GM18861 (cell line): Measurements from ENCODE around the gene INSIG2.

ENCODE experiments used
- ATAC-seq: cut with Tn5 transposase; IDR thresholded peaks from one replicate; pipeline ENCODE4 v1.9.1; 2021; ENCODE audit not compliant: unreplicated experiment

INSIG2 gene

DNA sequence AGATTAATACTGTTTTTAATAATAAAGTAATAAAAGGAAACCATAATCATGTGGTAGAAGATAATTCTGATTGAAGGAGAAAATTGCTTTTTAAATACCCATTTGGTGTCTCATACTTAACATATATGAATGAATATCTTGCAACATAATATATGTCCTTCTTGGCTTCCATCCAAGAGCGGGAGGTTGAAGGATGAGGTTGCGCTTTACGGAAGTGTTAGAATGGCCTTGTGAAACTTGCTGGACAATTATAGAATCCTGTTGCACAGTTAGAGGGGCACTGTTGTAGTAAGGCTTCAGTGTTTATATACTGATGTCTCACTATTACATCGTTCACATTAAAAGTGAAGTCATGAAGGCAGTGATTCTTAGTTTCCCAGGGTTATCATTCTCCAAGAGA is 9.4 kb downstream of the INSIG2 start:
- no peak for ATAC-seq

DNA sequence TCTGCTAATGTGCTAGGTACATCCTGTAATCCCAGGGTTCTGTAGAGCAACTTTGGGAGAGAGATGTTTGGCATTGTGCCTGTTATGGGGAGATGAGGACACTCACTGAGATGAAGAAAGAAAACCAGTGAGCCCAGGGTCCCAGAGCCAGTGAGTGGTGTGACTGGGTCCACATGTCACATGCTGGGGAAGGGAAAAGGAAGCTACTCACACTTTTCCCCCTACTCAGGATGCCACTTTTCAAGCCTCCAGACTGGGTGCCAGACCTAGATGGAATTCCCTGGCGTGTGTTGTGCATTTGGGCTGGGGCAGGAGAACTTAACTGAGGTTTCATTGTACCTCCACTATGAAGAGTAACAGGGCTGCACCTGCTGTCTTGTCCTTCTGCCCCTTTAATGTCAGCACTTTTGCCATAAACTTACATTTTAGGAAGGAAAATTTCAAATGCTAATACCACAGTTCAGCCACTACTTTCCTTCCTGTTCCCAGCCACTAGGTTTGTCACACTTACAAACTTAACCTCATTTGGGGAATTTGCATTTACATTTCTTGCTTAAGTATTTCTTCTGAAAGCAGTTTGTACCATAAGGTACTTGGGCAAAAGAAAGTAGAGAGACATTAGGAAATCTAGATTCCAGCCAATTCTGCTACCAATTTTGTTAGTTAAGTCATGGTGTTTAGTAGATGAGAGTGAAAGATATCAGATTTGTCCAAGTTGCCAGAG is 10.2 kb downstream of the INSIG2 start:
- ATAC-seq, result no peak

DNA sequence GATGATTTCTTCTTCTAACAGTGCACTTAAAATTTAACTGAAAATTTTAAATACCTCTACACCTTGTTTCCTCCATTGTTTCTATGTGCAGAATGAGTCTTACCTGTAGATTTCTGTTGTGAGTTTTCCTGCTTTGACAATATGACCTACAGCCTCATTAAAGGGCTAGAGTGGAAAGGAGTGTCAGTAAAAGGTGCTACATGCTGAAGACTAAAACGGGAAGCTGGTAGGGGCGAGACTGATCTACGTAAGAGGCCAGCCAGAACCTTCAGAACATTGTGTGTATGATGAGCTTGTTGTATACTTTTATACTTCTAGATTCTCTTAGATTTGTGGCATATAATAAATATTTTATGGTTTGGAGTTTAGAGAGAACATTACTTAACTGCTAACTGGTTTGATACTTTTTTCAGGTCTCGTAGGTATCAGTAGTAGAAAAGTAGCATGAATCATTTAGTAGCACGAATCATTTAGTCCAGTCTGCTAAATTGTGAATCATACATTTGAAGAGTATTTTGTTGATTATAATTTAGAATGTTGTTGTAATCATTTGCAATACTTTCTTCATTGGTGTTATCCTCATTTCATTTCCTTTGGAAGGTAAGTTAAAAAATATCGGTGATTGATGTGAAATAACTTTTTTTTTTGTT is 14.3 kb downstream of the INSIG2 start:
- no peak for ATAC-seq

DNA sequence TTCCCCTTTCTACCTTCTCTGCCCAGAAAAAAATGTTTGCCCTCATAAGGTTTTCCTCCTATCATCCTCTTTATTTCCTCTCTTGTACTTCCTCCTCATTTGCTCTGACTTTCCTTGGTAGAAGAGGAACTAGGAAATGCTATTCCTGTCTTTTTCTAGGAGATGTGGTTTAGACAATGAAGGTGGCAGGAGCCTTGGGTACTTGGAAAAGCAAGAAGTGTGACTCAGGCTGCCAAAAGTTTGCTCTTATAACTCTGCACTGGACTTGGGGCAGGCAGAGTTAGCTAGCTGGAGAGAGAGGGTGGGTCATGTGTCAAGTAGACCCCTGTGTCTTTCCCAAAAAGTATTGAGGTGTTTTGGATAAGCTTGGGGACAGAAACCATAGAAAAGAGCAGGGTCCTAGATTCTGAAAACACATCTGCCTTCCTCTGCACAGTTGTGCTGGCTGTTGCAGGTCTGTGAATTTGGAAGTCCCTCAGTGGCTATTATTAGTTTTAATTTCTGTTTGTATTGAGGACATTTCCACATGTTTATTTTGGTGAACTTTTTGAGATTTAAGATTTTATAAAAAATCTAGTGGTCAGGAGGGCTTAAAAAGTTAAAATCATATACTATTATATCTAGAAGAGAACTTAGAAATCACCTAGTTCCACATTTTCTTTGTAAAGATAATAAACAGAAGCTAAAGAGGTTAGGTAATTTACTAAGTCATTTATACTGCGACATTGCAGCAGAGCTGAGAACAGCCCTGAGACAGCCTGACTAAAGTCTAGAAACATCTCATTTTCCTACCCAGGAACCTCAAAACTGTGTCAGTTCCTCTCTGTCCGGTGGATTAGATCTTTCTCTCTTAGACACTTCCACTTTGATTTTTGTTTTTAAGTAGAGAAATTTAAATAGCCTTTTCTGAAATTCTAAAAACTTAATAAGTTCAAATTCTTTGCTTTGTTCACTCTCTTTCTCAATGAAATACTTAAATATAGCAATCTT is 16.0 kb downstream of the INSIG2 start:
- peak; percentile 96 for ATAC-seq

DNA sequence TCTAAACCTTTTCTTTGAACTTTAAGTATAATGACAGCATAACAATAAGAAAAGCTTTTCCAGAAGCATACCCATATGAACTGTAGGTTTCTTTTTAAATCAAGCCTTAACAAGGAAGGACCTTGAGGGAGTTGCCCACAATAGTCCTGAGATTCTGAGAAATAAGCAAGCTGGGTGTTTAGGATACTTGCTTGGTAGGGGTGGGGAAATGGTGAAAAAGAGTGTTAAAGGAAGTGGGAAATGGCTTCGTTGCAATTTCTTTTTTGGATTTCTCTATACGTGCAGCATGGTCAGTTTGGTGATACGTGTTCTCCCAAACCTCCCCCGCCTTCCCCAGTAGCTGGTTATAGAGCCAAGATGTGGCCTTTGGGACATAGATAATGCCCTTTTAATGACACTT is 17.2 kb downstream of the INSIG2 start:
- no peak for ATAC-seq

DNA sequence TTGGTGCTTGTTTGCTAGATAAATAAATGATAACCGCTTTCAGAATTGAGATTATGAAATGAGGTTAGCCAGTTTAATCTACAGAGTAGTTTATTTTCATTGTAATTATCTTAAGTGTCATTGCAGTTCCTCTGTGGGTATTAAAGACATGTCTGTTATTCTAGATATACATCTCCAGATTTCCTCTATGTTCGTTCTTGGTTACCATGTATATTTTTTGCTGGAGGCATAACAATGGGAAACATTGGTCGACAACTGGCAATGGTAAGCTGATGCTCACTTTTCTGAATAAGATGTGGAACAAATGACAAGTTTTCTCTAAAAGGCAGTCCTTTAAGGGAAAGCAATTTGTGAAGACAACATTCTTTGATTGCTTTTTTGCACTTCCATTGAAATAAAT is 18.7 kb downstream of the INSIG2 start:
- ATAC-seq, result no peak

DNA sequence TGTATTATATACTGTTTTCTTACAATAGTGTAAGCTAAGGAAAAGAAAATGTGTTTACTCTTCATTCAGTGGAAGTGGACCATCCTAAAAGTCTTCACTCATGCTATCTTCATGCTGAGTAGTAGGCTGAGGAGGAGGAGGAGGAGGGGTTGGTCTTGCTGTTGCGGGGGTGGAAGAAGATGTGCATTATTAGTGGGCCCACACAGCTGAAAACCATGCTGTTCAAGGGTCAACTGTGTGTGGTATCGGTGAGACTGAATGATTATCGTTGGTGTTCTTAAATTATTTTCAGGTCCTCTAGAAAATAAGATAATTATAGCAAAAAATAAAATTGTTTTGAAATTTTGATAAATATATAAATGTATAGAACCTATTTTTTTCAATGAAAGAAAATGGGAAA is 22.0 kb downstream of the INSIG2 start:
- no peak for ATAC-seq

DNA sequence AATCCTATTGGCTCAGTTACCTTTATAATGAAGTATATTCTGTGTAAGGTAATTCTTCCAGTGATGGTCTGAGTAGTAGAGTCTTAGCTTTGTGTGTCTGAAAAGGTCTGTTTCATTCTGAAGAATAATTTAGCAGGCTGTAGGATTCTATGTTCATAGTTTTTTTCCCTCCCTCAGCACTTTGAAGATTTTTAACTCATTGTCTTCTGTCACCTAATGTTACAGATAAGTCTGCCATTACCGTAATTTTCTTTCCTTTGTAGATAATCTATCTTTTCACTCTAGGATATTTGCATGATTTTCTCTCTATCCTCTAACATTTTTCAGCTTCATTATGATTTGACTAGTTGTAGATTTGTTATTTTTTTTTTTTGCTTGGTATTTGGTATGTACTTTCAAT is 22.7 kb downstream of the INSIG2 start:
- no peak for ATAC-seq

DNA sequence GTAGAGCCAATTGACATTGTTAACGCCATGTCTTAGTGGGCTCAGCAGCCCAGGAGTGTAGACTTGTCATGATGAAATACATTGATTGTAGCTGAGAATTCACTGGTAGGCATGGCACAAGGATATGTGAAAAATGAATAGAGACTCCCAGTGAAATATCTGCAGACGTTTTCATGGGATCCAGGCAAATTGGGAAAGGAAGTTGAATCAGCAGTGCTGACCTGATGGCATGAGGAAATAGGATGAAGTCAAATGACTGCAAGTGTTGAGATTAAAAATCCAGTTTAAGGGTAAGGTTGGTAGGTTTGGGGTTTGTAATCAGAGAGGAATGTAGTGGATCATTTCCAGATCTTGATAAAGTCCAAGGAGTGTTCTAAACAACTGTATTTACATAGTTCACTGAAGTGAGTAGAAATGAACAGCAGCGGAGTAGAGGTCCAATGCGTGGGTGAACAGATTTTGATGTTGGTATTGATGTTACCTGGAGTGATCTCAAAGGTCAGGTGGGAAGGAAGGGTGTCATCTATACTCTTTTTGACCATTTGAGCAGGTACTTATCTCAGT is 24.6 kb downstream of the INSIG2 start:
- no peak for ATAC-seq

DNA sequence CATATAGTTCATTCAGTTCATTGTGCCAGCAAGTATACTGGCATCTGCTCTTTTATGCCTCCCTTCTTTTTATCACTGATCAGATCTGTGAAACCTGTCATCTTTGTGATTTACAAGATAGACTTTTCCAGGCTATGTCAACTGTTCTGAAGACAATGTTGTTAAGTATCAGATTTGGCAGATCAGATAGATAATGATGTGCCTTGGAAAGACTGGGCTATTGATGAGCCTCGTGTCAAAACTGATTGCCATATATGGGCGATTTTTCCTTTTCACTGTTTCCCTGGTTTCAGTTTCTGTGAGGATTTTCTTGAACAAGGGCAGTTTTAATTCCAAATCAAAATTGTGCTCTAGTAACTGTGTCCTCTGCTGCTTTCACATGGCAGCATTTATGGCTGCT is 26.6 kb downstream of the INSIG2 start:
- no peak for ATAC-seq

DNA sequence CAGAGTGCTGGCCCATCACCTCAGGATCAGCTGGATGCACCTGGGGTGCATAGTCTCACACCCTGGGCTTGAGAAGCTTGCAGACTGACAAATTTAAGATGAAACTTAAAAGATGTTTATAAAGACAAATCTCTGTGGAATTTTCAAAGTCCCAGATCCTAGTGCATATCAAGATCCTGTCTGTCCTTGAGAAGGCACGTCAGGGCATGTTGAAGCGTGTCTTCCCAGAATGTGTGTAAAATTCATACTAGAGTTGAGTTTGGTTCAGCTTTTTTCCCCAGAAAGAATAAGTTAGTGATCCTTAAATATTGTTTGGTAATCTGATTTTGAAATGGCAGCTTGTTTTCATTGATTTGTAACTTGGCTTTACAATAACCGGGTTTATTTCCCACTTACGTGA is 27.5 kb downstream of the INSIG2 start:
- no peak for ATAC-seq

DNA sequence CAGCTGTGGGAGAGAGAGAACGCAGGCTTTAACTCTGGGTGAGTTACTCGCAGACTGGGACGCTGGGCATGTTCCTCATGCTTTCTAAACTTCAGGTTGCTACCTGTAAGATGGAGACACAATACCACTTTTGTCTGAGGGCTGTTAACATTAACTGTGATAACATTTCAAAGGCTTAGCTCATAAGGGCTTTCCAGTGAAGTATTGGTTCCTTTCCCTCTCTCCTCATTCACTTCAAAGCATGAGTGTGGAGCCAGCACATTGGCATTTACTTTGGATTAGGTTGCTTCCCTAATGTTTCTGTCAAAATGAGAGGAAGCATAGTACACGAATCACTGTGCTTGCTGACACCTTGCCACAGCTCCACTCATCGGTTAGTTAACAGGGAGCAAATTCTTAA is 30.2 kb downstream of the INSIG2 start:
- no peak for ATAC-seq

DNA sequence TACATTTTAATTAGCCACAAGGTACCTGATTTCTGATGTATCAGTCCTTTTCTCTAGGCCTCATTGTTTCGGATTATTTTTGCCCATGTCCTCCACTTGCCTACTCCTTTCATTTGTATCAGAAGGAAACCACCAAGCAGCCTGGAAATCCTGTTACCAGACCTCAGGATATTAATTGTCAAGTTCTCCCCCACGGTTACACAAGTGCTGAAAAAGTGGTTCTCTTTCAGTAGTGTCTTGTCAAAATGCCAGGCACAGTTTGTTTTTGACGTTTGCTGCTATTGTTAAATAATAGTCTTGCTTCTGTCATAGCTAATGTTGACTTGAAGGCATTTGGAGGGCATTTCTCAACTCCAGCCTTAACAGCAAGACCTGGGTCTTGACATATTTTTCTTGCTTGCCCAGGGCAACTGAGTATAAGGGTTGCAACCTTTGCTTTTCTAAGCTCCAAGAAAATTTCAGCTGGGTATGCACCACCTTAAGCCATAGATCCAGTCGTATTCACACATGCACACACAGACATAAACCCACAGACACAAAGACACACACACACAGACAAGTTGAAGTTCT is 31.0 kb downstream of the INSIG2 start:
- ATAC-seq, result no peak

DNA sequence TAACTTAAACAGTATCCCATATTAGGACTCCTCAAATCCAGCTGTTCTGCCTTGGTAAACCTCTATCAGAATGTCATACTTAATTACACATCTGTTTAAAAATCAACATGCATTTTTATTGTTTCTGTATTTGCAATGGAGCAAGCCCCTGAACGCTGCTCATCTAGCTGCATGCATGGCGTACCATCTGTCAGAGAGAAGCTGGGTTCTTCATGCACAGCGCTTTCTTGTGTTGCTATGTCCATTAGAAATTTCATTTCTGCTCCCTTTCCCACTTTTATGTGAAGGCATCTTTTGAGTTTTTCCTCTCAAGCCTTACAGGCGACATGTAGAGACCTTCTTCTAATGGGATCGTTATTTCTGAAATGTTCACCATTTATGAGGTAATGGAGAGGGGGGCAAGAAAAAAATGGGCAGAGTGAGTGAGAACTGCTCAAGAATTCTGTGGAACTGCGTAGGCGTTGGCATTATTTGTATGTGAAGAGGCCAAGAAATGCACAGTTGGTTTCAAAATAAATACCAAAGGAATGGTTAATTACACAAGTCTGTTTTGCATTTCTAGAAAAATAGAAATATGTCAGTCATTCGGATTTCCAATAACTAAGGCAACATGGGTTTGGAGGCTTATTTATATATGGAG is 31.6 kb downstream of the INSIG2 start:
- ATAC-seq, result no peak

DNA sequence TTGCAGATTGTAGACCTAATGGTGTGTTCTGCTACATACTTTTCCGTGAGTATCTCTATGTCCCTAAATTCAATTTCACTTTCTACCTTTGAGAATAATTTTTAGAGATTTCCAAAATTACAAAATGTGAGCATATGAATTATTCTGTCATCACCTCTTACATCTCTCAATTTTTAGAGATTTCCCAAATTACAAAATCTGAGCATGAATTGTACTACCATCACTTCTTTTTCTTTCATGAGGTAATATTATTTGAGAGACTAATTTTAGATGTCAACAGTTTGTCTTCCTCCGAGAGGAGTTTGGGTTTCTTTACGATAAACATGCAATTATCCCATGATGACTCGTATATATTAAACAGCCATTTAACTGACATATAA is 32.1 kb downstream of the INSIG2 start:
- ATAC-seq, result no peak

DNA sequence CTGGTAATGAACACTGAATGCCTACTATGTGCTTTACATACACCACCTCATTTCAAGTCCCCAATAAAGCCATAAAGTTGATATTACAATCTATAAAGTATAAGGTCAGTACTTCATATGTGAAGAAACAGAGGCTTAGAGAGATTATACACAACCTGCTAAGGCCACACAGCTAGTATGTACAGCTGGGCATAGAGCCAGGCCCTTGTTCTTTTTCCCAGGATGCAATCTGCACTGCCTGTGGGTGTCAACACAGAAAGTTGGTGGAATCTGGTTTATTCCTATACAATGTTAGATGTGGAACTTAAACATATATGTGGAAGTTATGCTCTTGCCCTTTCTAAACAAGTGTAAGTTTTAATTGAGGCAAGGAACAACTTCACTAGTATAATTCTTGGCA is 32.8 kb downstream of the INSIG2 start:
- no peak for ATAC-seq

DNA sequence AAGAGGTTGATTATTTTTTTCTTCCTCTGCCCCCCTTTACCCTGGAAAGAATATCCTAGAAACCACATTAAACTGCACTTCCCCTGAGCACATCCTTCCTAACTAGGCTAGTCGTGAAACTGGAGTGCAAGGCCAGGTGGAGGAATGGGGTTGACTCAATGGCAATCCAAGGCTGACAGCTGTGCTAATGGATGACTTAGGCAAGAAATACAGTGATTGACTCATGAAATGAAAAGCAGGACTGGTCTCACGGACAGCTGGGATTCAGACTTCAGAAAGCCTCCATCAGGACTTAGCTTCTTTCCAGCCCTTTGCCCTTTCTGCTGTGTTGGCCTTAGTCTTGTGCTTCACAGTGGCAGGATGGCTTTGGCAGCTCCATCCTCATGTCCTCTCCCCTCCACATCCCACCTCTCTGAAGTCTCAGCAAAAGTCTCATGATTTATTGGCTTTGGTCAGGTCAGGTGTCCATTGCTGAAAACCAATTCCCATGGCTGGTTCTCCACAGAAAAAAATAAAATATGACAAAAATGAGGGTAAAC is 33.8 kb downstream of the INSIG2 start:
- no peak for ATAC-seq

DNA sequence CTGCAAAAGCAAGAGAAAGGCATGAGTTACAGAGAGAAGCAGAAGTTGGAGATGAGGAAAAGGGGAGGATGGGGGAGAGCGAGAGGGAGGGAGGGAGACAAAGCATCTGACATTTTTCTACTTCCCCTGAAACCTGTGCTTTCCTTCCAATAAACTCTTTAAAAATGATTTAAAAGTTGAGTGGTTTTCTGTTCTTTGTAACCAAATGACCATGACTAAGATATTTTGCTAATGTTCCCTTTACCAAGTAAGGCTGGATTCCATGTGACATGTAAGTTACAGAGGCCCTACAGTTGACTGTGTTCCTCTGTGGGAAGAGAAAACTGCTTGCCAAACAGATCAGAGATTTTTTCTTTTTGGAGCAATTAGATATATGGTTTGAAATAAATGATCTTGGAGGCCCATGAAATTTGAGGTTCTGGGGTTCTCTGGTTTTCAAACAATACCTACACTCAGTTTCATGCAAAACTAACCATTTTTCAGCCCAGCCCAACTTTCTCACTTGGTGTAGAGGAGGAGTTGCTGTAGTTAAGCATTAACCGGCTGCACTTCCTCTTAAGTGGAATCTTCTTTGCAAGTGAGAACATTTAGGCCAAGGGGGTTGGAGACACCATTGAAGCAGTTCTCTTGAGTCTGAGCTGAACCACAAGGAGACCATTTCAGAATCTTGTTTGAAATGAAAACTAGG is 34.5 kb downstream of the INSIG2 start:
- ATAC-seq, result peak; percentile 89

DNA sequence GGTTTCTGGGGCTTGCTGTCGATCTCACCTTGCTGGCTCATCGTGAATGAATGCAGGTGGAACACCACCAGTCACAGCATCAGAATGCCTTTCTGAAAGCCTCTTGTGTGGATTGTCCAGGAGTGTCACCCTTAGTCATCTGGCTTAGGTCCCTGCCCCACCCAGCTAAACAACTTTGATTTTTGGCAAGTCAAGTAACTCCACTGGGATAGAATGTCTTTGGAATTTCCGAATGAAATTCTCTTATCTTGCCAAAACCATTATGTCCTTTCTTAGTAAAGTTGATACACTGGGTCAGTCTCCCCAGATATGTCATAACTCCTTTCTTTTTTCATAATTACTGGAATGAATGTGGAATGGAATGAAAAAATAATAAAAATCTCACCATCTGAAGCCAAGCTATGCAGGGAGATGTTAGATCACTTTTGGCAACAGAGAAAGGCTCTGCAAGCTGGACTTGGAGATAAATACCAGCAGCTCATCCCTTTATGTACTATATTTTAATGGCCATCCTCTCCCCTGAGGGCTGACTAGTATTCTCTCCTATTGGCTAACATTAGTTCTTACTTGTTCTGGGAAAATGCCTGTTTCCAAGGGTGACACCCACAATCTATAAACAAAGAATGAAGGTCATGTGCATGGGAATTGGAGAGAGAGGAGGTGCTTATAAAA is 35.4 kb downstream of the INSIG2 start:
- no peak for ATAC-seq
